GM21423 (cell line): ENCODE results near the gene USP49.

Source experiments
- ATAC-seq: cut with Tn5 transposase; IDR thresholded peaks from one replicate; pipeline ENCODE4 v1.9.1; 2021; ENCODE audit warnings: mild to moderate bottlenecking, moderate library complexity; ENCODE audit not compliant: unreplicated experiment

The USP49 gene

DNA sequence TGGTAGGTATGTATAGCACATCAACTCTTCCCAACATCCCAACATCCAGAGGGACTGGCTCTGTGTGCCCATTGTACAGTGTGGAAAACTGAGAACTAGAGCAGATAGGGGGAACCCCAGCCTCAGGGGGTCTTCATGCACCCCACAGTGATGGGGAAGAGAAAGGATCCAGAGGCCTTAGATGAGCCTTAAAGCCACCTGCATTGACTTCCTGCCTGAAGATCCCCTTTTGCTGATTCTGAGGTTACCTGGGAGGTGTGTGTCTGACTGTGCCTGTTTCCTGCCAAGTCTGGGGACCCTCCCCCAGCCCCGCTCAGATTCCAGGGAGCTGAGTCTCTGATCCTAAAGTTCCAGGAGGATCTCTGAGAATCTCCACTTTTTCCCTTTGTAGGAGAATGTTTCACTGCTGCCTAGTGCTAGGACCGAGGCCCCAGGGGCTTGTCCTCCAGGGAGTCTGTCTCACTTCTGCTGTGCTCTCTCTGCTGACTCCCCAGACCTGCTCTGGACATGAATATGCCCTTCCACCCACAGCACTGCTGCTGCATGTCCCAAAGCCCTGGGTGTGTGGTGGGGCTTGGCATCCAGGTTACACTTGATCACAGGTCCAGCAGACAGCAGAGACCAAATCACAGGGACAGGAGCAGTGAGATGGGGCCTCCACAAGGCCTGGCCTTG, 135.1 kb downstream of the USP49 start:
- ATAC-seq, result no peak

DNA sequence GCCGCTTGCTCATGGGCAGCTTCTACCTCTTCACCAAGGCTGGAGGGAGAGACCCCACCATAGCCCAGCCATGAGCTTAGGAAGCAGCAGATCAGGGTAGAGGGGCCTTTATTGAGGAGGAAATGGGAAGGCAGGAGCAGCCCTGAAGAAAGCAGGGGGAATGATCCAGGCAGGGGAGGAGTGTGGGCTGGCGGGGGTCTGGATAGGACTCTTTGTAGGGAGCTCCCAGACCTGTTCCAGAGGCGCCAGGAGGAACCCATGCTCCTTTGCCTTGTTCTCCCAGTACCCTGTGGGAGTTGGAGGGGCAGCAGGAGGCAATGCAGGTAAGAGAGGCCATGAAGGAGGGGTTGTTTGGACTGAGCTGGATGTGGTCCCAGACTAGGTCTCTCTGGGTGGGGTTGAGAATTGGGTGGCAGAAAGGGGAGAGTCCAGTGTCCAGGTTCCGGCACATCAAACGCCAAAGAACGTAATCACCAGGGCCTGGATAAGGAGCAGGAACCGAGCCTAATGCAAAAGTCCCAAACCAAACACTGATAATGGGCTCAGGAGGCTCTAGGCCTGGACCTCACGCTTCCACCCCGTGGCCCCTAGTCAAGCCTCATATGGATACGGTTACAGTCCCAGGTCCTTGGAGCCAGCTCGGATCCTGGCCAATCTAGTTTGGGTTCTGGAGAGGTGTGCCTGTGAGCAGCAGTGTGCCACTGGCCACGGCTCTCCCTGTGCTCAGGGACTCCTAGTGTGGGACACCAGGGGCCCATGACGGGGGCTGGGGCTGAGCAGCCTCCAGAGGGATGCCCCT, 135.9 kb downstream of the USP49 start:
- ATAC-seq, result no peak

DNA sequence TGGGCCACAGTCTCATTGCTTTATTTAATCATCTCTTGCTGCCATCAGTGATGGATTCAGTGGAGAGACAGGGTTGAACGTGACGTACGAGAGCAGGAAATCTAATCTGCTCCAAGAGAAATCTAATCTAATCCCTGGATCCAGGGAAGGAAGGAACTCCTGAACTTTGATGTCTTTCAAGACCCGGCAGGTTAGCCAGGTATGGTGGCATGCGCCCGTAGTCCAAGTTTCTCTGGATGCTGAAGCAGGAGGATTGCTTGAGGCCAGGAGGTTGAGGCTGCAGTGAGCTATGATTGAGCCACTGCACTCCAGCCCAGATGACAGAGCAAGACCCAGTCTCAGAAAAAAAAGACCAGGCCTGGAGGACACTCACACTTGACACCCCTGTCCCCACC, 136.5 kb downstream of the USP49 start:
- no peak for ATAC-seq

DNA sequence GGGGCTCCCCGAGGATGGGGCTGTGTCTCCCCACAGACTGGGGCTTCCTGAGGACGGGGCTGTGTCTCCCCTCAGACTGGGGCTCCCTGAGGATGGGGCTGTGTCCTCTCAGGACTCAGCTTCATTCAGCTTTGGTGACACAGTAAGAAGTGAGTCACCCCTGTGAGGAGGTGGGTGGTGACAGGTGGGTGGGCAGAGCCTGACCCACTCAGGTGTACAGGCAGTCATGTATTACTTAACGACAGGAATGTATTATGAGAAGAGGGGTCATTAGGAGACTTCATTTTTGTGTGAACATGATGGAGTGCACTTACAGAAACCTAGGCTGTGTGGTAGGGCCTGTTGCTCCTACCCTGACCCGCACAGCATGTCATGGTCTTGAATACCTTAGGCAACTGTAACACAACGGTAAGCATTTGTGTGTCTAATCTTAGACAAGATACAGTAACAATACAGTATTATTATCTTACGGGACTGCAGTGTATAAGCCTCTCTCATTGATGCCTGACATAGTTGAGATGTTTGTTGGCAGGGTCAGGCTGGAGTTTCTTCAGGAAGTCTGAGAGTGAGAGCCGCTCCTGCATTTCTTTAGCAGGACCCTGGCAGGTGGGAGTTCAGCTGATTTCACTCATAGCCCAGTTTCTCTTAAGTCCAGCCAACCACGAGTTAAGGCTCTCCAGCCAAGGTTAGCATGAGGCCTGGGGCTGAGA, 137.1 kb downstream of the USP49 start:
- no peak for ATAC-seq

DNA sequence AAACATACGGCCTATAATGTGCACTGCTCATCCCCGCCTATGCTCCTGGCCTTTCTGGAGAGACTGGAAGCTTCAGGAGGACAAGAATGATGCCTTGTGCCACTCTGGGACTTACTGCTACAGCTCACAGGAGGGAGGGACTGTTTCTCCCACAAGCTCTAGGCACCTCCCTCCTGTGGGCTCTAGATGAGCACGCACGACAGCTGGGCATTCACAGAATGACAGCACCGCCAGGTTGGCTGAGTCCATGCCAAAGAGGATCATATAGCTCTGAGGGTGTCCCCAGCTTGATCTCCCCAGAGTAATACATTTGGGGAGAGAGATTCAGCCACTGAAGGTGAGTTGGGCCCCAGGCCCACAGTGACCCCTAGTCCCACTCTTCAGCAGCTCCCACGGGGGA, 137.9 kb downstream of the USP49 start:
- ATAC-seq, result no peak

DNA sequence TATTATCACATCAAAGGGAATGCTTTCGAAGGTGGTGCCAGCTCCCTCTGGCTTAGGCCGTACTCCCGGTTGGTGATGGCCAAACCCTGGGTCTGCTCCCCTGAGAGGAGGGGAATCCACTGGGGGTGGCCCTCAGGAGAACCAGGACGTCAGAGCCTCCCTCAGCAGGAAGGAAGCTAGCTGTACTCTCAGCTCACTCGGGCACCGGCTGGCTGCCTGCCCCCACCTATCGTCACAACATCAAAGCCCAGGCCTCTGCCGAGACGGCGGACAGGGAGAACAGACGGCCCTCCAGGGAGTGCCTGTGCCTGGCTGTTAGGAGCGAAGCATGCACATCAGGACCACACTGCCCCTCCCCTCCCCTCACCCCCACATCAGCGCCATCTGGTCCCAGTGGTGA, 138.8 kb downstream of the USP49 start:
- ATAC-seq, result no peak

DNA sequence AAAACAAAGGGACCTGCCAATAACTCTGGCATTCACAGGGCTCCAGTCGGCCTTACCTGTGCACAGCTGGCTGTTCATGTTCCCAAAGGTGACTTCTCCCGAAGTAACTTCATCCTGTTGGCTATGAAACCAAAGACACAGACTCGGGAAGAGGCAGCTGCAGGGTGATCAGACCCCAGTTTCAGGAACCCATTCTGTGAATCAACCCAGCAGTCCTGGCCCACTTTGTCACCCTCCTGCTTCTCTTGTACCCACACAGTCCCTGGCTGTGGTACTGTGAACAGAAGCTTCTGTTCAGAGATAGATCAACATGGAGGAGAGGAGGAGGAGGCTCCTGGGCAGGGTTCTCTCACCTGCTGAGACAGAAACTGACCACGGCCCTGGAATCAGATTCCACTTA, 139.3 kb downstream of the USP49 start:
- ATAC-seq, result no peak

DNA sequence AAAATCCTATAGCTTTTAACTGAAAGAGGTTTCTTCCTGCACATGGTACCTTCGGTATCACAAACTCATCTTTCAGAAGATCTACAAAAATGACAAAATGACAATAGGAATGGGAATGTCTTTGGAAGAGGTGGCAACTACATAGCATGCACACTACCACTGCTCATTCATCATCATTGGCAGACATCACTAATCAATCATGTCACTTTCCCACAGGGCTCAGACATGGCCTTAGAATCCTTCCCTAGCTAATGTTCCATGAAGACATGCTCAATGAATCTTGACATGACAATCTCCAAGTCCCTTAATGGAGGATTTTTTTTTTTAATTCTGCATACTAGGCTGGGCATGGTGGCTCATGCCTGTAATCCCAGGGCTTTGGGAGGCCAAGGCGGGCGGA, 144.8 kb downstream of the USP49 start:
- no peak for ATAC-seq

DNA sequence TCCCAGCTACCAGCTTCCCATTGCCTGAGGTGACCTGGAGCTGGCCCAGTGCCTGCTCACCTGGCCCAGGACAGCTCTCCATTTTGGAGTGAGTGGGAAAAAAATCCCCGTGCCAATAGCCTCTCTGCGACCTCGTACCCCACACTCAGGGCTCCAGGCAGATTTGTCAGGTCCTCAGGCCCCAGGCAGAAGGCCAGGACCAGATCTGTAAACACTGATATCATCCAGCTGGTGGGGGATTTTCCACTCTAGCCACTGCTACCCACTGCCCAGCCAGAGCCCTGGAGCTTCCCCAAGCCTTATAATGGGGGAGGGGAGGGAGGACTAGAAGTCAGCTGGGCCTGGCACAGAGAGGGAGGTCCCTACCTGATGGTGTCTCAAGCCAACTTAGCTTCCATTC, 146.6 kb downstream of the USP49 start:
- ATAC-seq, result no peak

DNA sequence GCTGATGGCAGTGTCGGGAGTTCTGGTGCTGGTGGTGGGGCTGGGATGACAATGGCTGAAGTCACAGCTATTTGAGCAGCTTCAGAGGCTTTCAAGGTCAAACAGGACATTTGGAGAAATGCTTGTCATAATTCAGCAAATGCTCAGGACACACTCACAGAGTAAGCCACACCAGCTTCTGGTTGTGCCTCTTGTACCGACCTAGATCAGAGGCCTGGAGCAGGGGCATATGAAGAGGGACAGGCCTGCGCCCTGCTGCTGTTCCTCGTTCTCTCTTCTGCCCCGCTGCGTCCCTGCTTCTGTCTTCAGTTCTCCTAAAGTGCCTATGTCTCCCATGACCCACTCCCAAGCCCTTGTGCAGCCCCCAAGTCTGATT, 147.1 kb downstream of the USP49 start:
- no peak for ATAC-seq

DNA sequence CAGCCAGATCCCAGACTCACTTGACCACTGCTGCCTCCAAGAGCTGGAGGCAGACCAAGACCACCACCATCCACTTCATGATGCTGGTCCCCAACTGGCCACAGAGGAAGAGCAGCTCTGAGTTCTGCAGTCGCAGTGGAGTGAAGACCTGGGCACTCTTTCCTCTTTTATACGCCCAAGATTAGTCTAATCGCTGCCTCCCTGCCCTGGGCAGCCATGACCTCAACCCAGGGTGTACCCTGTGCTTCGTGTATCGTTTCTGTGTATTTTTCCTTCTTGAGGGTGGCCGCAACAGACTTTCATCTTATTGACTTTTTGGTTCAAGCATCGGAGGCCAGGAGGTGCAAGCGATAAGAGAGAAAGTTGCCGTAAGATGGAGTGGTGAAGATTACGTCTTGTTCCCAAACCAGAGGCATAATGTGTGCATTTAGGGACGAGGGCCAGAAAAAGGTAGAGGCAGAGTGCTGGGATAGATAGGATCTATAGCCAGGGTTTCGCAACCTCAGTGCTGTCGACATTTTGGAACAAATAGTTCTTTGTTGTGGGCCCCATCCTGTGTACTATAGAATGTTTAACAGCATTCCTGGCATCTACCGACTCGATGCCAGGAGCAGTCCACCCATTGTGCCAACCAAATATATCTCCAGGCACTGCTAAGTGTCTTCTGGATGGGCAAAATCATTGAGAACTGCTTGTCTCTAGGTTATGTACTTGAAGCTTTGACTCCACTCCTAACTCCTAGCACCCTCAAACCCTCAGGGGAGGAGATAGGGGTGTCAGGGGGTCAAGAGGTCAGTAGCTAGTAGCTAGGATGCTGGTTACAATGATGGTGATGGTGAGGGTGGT, 147.7 kb downstream of the USP49 start, which contains the start of gene PGC:
Gene PGC (minus strand): TSS at position 142 of the 846 bp plus-strand sequence. CDS start 63 bp downstream, at position 79.
- no peak for ATAC-seq

DNA sequence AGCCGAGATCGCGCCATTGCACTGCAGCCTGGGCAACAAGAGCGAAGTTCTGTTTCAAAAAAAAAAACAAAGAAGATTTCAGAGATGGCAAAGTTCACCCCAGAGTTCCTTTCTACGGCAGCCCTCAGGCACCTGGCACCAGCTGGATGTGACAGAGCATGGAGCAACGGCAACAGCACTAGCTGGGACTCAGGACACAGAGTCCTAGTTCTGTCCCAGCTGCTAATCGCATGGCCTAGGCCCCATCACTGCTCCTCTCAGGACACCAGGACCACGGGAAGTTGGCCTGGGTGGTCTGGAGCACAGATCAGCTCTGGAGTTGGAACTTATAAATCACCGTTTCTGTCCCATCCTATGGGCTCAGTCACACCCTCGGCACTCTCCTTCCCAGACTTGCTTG, 149.1 kb downstream of the USP49 start:
- no peak for ATAC-seq

DNA sequence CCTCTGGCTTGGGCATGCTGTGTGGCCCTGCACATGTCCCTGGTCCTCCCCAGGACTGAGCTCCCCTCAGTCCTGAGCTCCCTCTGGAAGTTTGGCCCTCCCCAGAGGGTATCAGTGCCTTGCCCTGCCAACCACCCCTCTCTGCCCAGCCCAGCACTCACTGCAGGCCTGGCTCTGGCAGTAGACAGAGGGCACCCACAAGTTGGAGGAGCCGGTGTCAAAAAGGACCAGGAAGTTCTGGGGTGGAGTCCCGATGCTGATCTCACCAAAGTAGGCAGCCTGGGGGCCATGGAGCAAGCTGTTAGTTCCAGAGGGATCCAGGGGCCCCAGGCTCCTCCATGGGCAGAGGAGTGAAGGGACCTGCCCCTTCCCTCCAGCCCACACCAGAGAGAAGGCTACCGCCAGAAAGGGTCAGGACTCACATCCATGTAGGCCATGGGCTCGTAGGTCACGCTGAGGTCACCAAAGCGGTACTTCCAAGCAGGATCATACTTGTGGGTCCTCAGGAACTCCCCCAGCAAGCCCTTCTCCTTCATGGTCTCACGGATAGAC, 150.9 kb downstream of the USP49 start:
- ATAC-seq, result no peak

DNA sequence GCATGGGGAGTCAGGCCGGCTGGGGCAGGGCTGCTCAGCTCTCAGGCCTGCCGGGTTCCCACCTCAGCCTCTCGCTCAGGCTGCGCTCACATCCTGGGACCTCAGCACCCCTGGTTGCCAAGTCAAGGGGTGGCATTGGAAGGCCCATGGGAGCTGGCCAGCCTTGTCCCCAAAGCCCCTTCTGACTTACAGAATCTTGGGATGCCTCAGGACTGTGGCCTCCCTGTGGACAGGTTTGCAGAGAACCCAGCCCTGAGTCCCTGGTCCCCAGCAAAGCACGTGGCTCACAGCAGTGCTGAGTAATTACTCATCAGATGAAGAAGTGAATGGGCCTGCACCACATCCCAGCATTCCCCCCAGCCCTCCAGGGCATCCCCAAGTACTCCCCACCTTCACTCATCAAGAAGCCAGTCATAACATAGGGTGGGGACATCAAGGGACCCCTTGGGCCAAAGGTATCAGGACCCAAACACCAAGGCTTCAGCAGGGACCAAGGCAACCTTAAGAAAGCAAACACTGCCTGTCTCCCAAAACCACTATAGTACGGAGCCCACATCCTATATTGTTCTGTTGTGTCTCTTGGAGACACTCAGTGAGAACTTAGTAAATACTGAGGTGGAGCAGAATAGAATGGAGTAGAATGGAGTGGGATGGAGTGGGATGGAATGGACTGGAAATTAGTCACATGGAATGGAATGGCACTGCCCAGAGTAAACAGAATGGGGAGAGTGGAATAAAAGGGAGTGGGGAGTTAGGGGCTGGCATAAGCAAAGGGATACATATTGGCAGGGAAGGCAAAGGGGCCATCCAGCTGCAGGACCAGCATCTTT, 151.6 kb downstream of the USP49 start:
- ATAC-seq, result no peak

DNA sequence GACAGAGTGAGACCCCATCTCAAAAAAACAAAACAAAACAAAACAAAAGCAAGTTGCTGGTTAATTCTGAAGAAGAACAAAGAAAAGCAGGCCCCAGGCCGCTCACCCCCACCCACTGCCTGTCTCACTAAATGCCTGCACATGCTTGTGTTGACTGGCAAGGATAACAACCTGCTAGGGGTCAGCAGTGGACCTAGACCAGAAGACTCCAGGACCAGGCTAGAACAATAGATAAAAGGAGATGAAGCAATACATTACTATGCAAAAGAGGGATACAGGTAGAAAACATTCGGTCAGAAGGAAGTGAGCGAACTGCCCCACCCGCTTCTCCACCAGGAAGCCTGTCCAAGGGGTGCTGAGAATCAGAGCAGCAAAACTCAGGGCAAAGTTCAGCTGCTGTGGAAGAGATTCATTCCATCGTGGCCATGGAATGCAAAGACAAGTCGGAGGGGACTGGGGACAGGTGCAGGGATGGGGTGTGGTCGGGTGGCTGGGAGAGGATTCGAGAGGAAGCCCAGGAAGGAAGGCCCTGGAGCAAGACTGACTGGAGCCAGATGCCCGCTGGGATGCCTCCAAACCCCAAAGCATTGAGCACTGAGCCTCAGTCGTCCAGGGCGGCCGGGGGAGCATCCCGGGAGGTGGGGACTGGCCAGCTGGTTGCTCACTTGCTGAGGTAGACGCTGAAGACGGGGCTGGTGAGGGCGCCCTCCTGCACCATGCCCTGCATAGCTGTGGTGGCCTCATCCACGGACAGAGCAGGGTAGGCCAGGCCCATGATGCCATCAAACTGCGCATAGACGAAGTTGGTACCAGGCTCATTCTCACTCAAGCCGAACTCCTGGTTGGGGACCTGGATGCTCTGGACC, 153.3 kb downstream of the USP49 start:
- no peak for ATAC-seq

DNA sequence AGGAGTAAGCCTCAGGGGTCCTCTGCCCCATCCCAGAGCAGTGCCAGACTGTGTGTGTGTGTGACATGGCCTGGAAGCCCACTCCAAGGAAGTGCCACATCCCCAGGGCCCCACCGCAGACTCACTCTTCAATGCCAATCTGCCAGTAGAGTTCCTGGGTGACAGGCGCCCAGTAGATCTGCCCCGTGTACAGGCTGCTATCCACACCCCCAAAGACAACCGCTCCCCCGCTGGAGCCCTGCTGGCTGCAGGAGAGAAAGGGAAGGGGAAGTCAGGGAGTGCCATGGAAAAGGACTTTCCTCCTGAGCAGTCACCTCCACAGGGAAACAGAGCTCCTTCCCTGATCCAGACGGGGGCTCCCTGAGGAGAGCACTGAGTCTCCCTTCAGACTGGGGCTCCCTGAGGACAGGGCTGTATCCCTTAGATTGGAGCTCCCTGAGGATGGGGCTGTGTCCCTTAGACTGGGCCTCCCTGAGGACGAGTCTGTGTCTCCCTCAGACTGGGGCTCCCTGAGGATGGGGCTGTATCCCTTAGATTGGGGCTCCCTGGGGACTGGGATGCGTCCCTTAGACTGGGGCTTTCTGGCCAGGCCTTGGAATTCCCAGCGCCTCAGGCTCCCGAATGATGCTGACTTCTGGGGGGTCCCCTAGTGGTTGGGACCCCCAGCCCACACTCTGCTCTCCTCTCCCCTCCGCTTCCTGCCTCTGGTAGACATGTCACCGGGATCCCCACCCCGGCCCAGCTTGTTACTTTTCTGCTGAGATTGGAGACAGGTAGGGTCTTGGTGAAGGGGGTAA, 154.6 kb downstream of the USP49 start:
- no peak for ATAC-seq
